Fibroblast of lung (primary cell): ENCODE results near the gene PPP1R26. TPM values are rescaled to one million over a fixed set of nuclear protein-coding genes. Genes with fewer than 3 reads are reported as not detected.

Source experiments
- DNase-seq, 2 donors: peaks; one replicate each; pipeline versions ENCODE4 v3.0.0 to v3.0.0-alpha.2; 2010; ENCODE audit warnings: low read depth in 2 of 2
- H2AFZ ChIP-seq: 2 replicates; pipeline ENCODE4 v1.5.1; 2012; ENCODE audit warnings: low read length, control low read depth, inconsistent platforms
- H3K27ac ChIP-seq: 2 replicates; pipeline ENCODE4 v1.5.1; 2011; ENCODE audit warnings: low read length, control low read depth; ENCODE audit not compliant: insufficient read depth
- H3K27me3 ChIP-seq: 2 replicates; pipeline ENCODE4 v1.5.1; 2011; ENCODE audit warnings: mild to moderate bottlenecking, low read length; ENCODE audit not compliant: control insufficient read depth, insufficient read depth
- H3K36me3 ChIP-seq: 2 replicates; pipeline ENCODE4 v1.5.1; 2011; ENCODE audit warnings: low read length; ENCODE audit not compliant: control insufficient read depth, insufficient read depth
- H3K4me1 ChIP-seq: 2 replicates; pipeline ENCODE4 v1.5.1; 2011; ENCODE audit warnings: low read length; ENCODE audit not compliant: control insufficient read depth, insufficient read depth; ENCODE audit errors: extremely low read depth
- H3K4me2 ChIP-seq: 2 replicates; pipeline ENCODE4 v1.5.1; 2011; ENCODE audit warnings: low read length, control low read depth; ENCODE audit not compliant: insufficient read depth; ENCODE audit errors: extremely low read depth
- H3K4me3 ChIP-seq, 4 experiments: fragments of 200-600 bp in 1 of 4; sonication (generic) in 1 of 4; replicated peaks in 1 of 4; 2 replicates each; pipeline ENCODE4 v1.5.1; 2011 to 2016; ENCODE audit warnings: low read length in 4 of 4, low read depth in 3 of 4, mild to moderate bottlenecking in 3 of 4, control low read depth in 2 of 4, inconsistent platforms in 1 of 4, mixed read lengths in 1 of 4; ENCODE audit not compliant: insufficient read depth in 1 of 4; ENCODE audit errors: control extremely low read depth in 1 of 4
- H3K79me2 ChIP-seq: 2 replicates; pipeline ENCODE4 v1.5.1; 2012; ENCODE audit warnings: mild to moderate bottlenecking, low read length, inconsistent platforms; ENCODE audit not compliant: control insufficient read depth, insufficient read depth
- H3K9ac ChIP-seq: 2 replicates; pipeline ENCODE4 v1.5.1; 2011; ENCODE audit warnings: mild to moderate bottlenecking, low read length, control low read depth; ENCODE audit not compliant: insufficient read depth
- H3K9me3 ChIP-seq: 2 replicates; pipeline ENCODE4 v1.5.1; 2012; ENCODE audit warnings: low read depth, low read length; ENCODE audit not compliant: control insufficient read depth, insufficient read depth
- H4K20me1 ChIP-seq: 2 replicates; pipeline ENCODE4 v1.5.1; 2011; ENCODE audit warnings: low read length; ENCODE audit not compliant: control insufficient read depth, insufficient read depth; ENCODE audit errors: extremely low read depth
- CTCF ChIP-seq, 2 donors: IDR thresholded peaks in 1 of 2; conservative IDR thresholded peaks in 1 of 2; 1 replicate in 1 of 2; 2 replicates in 1 of 2; pipeline ENCODE4 v1.5.1; 2011 to 2012; ENCODE audit warnings: low read length in 2 of 2, control low read depth in 1 of 2, inconsistent platforms in 1 of 2, low read depth in 1 of 2, mild to moderate bottlenecking in 1 of 2
- EZH2 ChIP-seq: IDR thresholded peaks from 2 replicates; pipeline ENCODE4 v1.5.1; 2012; ENCODE audit warnings: low read length, control low read depth, mild to moderate bottlenecking; ENCODE audit errors: missing control alignments
- polyA plus RNA-seq, 2 donors: library from polyadenylated mRNA; depleted of rRNA in 1 of 2; stranded (reverse) in 1 of 2; unstranded in 1 of 2; fragments of >200 nt; gene quantifications; 2 replicates each; pipeline ENCODE4 v1.2.1, GENCODE V29; 2011 to 2012; ENCODE audit warnings: missing spikeins in 1 of 2
- total RNA-seq: library from RNA; depleted of rRNA; stranded (reverse); fragments of >200 nt; gene quantifications from 2 replicates; pipeline ENCODE4 v1.2.1, GENCODE V29; 2014

PPP1R26 gene
- total and polyA plus RNA-seq, 2 donors (not counting 1 experiment from before 2014, with no cell fraction given), result 2.9 to 8.9 TPM

GRCh38 chr9:135485832-135486231, 6.2 kb downstream of the PPP1R26 start:
- H3K9ac ChIP-seq, result no peak overlapping the region
- H3K4me2 ChIP-seq, result no peak overlapping the region
- peaks cover 3% of the 10 kb centered on the region for H3K36me3 ChIP-seq
- no peaks in the 10 kb centered on the region for H4K20me1 ChIP-seq
- H3K4me3 ChIP-seq, result no peak overlapping the region
- no peaks in the 10 kb centered on the region for H3K9me3 ChIP-seq
- H3K27ac ChIP-seq, result no peak overlapping the region
- TF ChIP-seq EZH2, result no peak
- TF ChIP-seq CTCF (conservative IDR thresholded peaks at IDR 0.05 in 1 of 2, IDR thresholded peaks at IDR 0.05 in 1 of 2; ENCODE audit: low read depth in 1 of 2, low read length in 2 of 2), result no peak
- no peaks in the 10 kb centered on the region for H3K79me2 ChIP-seq
- H2AFZ ChIP-seq, result no peak overlapping the region
- no peaks in the 10 kb centered on the region for H3K27me3 ChIP-seq
- H3K4me1 ChIP-seq, result no peaks in the 10 kb centered on the region
- DNase-seq, result no peak

GRCh38 chr9:135486267-135487065, 6.9 kb downstream of the PPP1R26 start:
- H3K27ac ChIP-seq, result no peak overlapping the region
- peaks cover 3% of the 10 kb centered on the region for H3K36me3 ChIP-seq
- H3K4me3 ChIP-seq, result no peak overlapping the region
- H3K79me2 ChIP-seq, result no peaks in the 10 kb centered on the region
- H3K4me1 ChIP-seq, result no peaks in the 10 kb centered on the region
- no peak overlapping the region for H2AFZ ChIP-seq
- no peak for TF ChIP-seq CTCF (conservative IDR thresholded peaks at IDR 0.05 in 1 of 2, IDR thresholded peaks at IDR 0.05 in 1 of 2; ENCODE audit: low read depth in 1 of 2, low read length in 2 of 2)
- no peak for TF ChIP-seq EZH2
- H4K20me1 ChIP-seq, result no peaks in the 10 kb centered on the region
- H3K9ac ChIP-seq, result no peak overlapping the region
- no peak for DNase-seq
- H3K27me3 ChIP-seq, result no peaks in the 10 kb centered on the region
- no peaks in the 10 kb centered on the region for H3K9me3 ChIP-seq
- no peak overlapping the region for H3K4me2 ChIP-seq

DNA sequence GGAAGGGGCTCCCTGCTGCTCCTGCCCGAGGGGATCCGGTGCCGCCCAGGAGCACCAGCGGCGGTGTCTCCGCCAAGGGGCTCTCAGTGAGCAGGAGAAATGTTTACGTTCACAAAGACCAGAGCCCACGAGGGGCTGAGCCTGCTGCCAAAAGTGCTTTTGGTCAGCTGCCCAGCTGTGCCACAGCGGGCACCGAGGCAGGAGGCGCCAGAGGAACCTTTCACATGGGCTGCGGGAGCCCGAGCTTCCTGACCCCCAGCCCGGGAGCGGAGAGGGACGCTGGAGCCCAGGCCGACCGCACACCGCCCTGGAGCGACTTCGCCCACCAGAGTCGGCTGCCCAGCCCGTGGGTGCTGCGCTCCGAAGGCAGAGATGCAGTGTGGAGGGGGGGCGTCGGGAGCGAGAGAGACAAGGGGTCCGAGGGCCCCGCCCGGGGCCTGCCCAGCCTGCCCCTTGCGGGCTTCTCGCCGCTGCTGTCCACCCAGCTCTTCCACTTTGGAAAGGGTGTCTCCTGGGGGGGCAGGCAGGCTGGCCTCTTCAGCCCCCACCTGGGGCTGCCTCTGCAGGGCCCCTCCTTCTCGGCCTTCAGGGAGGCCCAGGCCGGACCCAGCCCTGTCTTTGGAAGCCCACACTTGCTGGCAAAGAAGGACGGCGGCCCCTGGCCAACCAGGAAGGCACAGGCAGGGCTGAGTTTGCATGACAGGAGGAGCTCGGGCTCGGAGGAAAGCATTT, 7.9 kb downstream of the PPP1R26 start:
- no peaks in the 10 kb centered on the region for H3K27me3 ChIP-seq
- H3K4me3 ChIP-seq, result no peak overlapping the region
- H2AFZ ChIP-seq, result no peak overlapping the region
- H3K4me1 ChIP-seq, result no peaks in the 10 kb centered on the region
- H3K36me3 ChIP-seq, result peaks cover 3% of the 10 kb centered on the region
- H3K9me3 ChIP-seq, result no peaks in the 10 kb centered on the region
- no peaks in the 10 kb centered on the region for H4K20me1 ChIP-seq
- H3K9ac ChIP-seq, result no peak overlapping the region
- no peak for DNase-seq
- no peak overlapping the region for H3K4me2 ChIP-seq
- TF ChIP-seq CTCF (conservative IDR thresholded peaks at IDR 0.05 in 1 of 2, IDR thresholded peaks at IDR 0.05 in 1 of 2; ENCODE audit: low read depth in 1 of 2, low read length in 2 of 2) (no peak), EZH2 (no peak)
- H3K27ac ChIP-seq, result no peak overlapping the region
- H3K79me2 ChIP-seq, result no peaks in the 10 kb centered on the region
